BLaER1 treated with 17β-estradiol and CSF1 and Interleukin-3, amounts not matched to agents 10 nM and 100 nM (cell line): ENCODE measurements around the gene EIF2A.

ENCODE experiments used
- H3K27ac ChIP-seq, 11 experiments: shearing (Covaris generic); formaldehyde crosslinking; 2 replicates each; pipeline ENCODE4 v1.8.1; 2022
- H3K27me3 ChIP-seq, 11 experiments: shearing (Covaris generic); formaldehyde crosslinking; 2 replicates each; pipeline ENCODE4 v1.8.1; 2022
- H3K36me3 ChIP-seq, 11 experiments: shearing (Covaris generic); formaldehyde crosslinking; 2 replicates each; pipeline ENCODE4 v1.8.1; 2022
- H3K4me1 ChIP-seq, 10 experiments: shearing (Covaris generic); formaldehyde crosslinking; 2 replicates each; pipeline ENCODE4 v1.8.1; 2022
- H3K4me2 ChIP-seq, 11 experiments: shearing (Covaris generic); formaldehyde crosslinking; 2 replicates each; pipeline ENCODE4 v1.8.1; 2022
- H3K4me3 ChIP-seq, 10 experiments: shearing (Covaris generic); formaldehyde crosslinking; 2 replicates each; pipeline ENCODE4 v1.8.1; 2022
- H3K9ac ChIP-seq, 11 experiments: shearing (Covaris generic); formaldehyde crosslinking; 2 replicates each; pipeline ENCODE4 v1.8.1; 2022
- H3K9me3 ChIP-seq, 11 experiments: shearing (Covaris generic); formaldehyde crosslinking; replicated peaks in 1 of 11; 2 replicates each; pipeline ENCODE4 v1.8.1; 2022
- H4K20me1 ChIP-seq, 11 experiments: shearing (Covaris generic); formaldehyde crosslinking; 2 replicates each; pipeline ENCODE4 v1.8.1; 2022
- Cebpa-rat ChIP-seq, 11 experiments: shearing (Covaris generic); IDR thresholded peaks; 2 replicates each; pipeline ENCODE4 v1.8.1; 2022

Gene EIF2A

GRCh38 chr3:150602426-150603152, 56.0 kb downstream of the EIF2A start:
- Histone ChIP-seq H3K4me1 (peaks cover 56 to 76% (median 64%) of the 10 kb centered on the region in 10 experiments), H3K9me3 (no peaks in the 10 kb centered on the region; a peak in 1 of 22 replicates), H4K20me1 (peaks cover 0 to 39% (median 18%) of the 10 kb centered on the region in 11 experiments; a peak in 18 of 22 replicates), H3K4me3 (peak overlapping the region; percentile 76 to 98 (median 88)), H3K27me3 (no peaks in the 10 kb centered on the region), H3K27ac (peak overlapping the region; percentile 94 to 99 (median 98); a peak in 21 of 22 replicates), H3K9ac (peak overlapping the region; percentile 89 to 100 (median 98)), H3K4me2 (peak overlapping the region; percentile 74 to 96 (median 88)), H3K36me3 (peaks cover 5 to 19% (median 12%) of the 10 kb centered on the region in 11 experiments; a peak in 19 of 22 replicates)
- TF ChIP-seq Cebpa-rat (IDR thresholded peaks at IDR 0.05) = no peak

DNA sequence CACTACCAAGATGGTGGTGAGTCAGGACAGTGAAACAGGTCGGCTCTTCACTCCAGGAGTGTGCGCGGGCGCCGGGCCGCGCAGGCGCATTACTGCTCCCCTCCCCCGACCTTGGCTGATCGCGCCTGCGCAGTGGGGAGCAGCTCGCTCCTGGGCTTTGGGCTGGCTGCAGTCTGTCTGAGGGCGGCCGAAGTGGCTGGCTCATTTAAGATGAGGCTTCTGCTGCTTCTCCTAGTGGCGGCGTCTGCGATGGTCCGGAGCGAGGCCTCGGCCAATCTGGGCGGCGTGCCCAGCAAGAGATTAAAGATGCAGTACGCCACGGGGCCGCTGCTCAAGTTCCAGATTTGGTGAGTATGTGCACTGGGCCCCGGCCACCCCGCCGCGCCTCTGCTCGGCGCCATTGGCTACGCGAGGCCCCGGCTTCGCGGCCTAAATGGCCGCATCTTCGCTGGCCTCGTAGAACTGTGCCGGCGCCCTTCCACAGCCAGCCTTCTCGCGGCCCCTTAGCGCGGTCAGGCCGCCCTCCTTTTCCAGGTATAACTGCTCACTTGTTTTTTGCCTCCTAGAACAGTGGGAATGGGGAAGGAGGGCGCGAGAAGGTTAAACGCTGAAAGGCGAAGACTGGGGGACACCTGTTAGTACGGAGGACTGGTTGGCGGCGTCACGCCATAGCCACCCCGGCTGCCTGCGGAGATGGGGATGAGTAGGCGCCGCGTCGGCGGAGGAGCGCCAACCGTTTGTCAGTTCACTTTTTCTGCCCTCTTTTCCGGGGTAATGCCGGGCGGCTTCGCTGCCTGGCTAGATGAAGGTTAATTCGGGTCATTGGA, 56.8 kb downstream of the EIF2A start, which contains the start of gene SELENOT:
TSS of gene SELENOT (plus strand) at position 169 of the 827 bp plus-strand sequence. CDS start at position 211, 42 bp downstream.
- Histone ChIP-seq H3K4me2 (peak within 1 kb of the TSS; percentile 74 to 96 (median 90)), H3K4me1 (peaks cover 57 to 78% (median 63%) of the 10 kb centered on the region in 10 experiments), H3K27me3 (no peaks in the 10 kb centered on the region), H3K27ac (peak within 1 kb of the TSS; percentile 94 to 99 (median 98)), H3K36me3 (peaks cover 12 to 26% (median 20%) of the 10 kb centered on the region in 11 experiments; a peak in 19 of 22 replicates), H3K9me3 (no peaks in the 10 kb centered on the region), H4K20me1 (peaks cover 7 to 47% (median 26%) of the 10 kb centered on the region in 11 experiments; a peak in 21 of 22 replicates), H3K9ac (peak within 1 kb of the TSS; percentile 89 to 100 (median 98)), H3K4me3 (peak within 1 kb of the TSS; percentile 76 to 98 (median 88))
- TF ChIP-seq Cebpa-rat (IDR thresholded peaks at IDR 0.05) = no peak

GRCh38 chr3:150603980-150604319, 57.4 kb downstream of the EIF2A start:
- Histone ChIP-seq H3K36me3 (peaks cover 16 to 32% (median 25%) of the 10 kb centered on the region in 11 experiments; a peak in 19 of 22 replicates), H3K27me3 (no peaks in the 10 kb centered on the region), H3K4me3 (peak overlapping the region; percentile 76 to 98 (median 88)), H3K4me1 (peaks cover 52 to 74% (median 62%) of the 10 kb centered on the region in 10 experiments), H4K20me1 (peaks cover 13 to 53% (median 32%) of the 10 kb centered on the region in 11 experiments), H3K9me3 (no peaks in the 10 kb centered on the region), H3K4me2 (peak overlapping the region; percentile 74 to 96 (median 89)), H3K9ac (peak overlapping the region; percentile 89 to 100 (median 98)), H3K27ac (peak overlapping the region; percentile 94 to 99 (median 98))
- TF ChIP-seq Cebpa-rat (IDR thresholded peaks at IDR 0.05) = no peak

DNA sequence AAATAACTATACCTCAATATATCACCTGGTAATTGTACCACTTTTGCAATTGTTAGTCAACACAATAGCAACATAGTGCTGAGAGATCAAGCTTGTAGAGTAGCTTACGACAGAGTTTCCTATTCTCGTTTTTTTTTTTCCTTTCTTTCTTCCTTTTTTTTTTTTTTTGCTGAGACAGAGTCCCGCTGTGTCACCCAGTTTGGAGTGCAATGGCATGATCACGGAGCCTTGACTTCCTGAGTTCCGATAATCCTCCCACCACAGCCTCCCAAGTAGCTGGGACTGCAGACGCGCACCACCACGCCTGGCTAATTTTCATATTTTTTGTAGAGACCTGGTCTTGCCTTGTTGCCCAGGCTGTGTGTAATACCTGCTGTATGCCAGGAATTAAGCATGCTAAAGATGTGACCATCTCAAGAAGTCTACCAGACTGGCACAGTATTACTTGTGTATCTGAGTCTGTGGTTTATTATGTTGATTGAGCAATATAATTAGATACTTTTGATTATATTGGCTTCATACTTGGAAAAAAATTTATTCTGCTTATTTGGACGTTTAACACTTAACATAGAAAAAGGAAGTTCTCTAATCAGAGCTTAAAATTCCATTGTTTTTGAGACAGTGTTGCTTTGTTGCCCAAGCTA, 59.5 kb downstream of the EIF2A start:
- Histone ChIP-seq H3K4me3 (peak overlapping the region; percentile 76 to 98 (median 88)), H3K9me3 (peaks cover 0 to 6% (median under 1%) of the 10 kb centered on the region in 11 experiments; a peak in 6 of 22 replicates), H4K20me1 (peaks cover 31 to 74% (median 54%) of the 10 kb centered on the region in 11 experiments), H3K4me1 (peaks cover 38 to 66% (median 56%) of the 10 kb centered on the region in 10 experiments), H3K4me2 (peak overlapping the region; percentile 74 to 96 (median 89)), H3K36me3 (peaks cover 26 to 53% (median 42%) of the 10 kb centered on the region in 11 experiments; a peak in 20 of 22 replicates), H3K27me3 (no peaks in the 10 kb centered on the region), H3K9ac (peak overlapping the region; percentile 62 to 100 (median 97); a peak in 20 of 22 replicates), H3K27ac (peak overlapping the region; percentile 94 to 99 (median 98))
- TF ChIP-seq Cebpa-rat (IDR thresholded peaks at IDR 0.05) = peak in 3 of 11 experiments; percentile 24 to 58 (median 33); a peak in 3 of 22 replicates

- H3K4me1 ChIP-seq = peaks cover 32 to 67% (median 46%) of the 10 kb centered on the region in 10 experiments
- peak overlapping the region in 3 of 11 experiments; percentile 98 to 100 (median 99); a peak in 6 of 22 replicates for H3K9ac ChIP-seq
- H3K27ac ChIP-seq = peak overlapping the region in 10 of 11 experiments; percentile 6 to 99 (median 98); a peak in 14 of 22 replicates
- peak overlapping the region in 5 of 10 experiments; percentile 24 to 98 (median 87); a peak in 8 of 20 replicates for H3K4me3 ChIP-seq
- no peak for TF ChIP-seq Cebpa-rat (IDR thresholded peaks at IDR 0.05)
- no peaks in the 10 kb centered on the region for H3K27me3 ChIP-seq
- H4K20me1 ChIP-seq = peaks cover 43 to 88% (median 67%) of the 10 kb centered on the region in 11 experiments
- peak overlapping the region; percentile 45 to 96 (median 86); a peak in 21 of 22 replicates for H3K4me2 ChIP-seq
- H3K36me3 ChIP-seq = peaks cover 39 to 66% (median 55%) of the 10 kb centered on the region in 11 experiments
- peaks cover 0 to 19% (median 13%) of the 10 kb centered on the region in 11 experiments; a peak in 16 of 22 replicates for H3K9me3 ChIP-seq
Measured at GRCh38 chr3:150607267-150608065, 60.9 kb downstream of the EIF2A start.

- Histone ChIP-seq H3K4me1 (peaks cover 28 to 84% (median 40%) of the 10 kb centered on the region in 10 experiments), H3K36me3 (peaks cover 59 to 81% (median 76%) of the 10 kb centered on the region in 11 experiments), H3K9me3 (peaks cover 0 to 38% (median 28%) of the 10 kb centered on the region in 11 experiments; a peak in 19 of 22 replicates), H3K27me3 (no peaks in the 10 kb centered on the region), H4K20me1 (peaks cover 50 to 95% (median 83%) of the 10 kb centered on the region in 11 experiments), H3K4me2 (peak overlapping the region in 5 of 11 experiments; percentile 2 to 96 (median 93); a peak in 10 of 22 replicates), H3K9ac (no peak overlapping the region), H3K4me3 (no peak overlapping the region), H3K27ac (peak overlapping the region in 1 of 11 experiments; percentile 13; a peak in 1 of 22 replicates)
- no peak for TF ChIP-seq Cebpa-rat (IDR thresholded peaks at IDR 0.05)
Measured at GRCh38 chr3:150609988-150610387, 63.4 kb downstream of the EIF2A start.

GRCh38 chr3:150610785-150611184, 64.2 kb downstream of the EIF2A start:
- H4K20me1 ChIP-seq = peaks cover 50 to 87% (median 83%) of the 10 kb centered on the region in 11 experiments
- H3K27me3 ChIP-seq = no peaks in the 10 kb centered on the region
- no peak for TF ChIP-seq Cebpa-rat (IDR thresholded peaks at IDR 0.05)
- H3K4me2 ChIP-seq = peak overlapping the region in 4 of 11 experiments; percentile 83 to 96 (median 94); a peak in 8 of 22 replicates
- no peak overlapping the region for H3K9ac ChIP-seq
- H3K4me3 ChIP-seq = 0 out of 20 replicates have a peak overlapping the region, but pooled peaks of 1 of the 10 experiments have one; percentile 7
- peaks cover 25 to 84% (median 34%) of the 10 kb centered on the region in 10 experiments for H3K4me1 ChIP-seq
- H3K27ac ChIP-seq = peak overlapping the region in 1 of 11 experiments; percentile 13; a peak in 1 of 22 replicates
- peaks cover 59 to 81% (median 76%) of the 10 kb centered on the region in 11 experiments for H3K36me3 ChIP-seq
- peaks cover 0 to 38% (median 28%) of the 10 kb centered on the region in 11 experiments; a peak in 19 of 22 replicates for H3K9me3 ChIP-seq
